Right lobe of liver (tissue), 6 donors: ENCODE results near the gene RBBP5. TPM values are rescaled to one million over a fixed set of nuclear protein-coding genes. Genes with fewer than 3 reads are reported as not detected.
"Not testable (repeated sequence)": the region's sequence is repeated elsewhere in the genome, so short reads cannot be mapped to it uniquely, and the experiment has no call there.

Source experiments
- ATAC-seq, 4 donors: fragments of 200-7000 bp; cut with Tn5 transposase; one replicate each; pipeline ENCODE4 v1.9.1; 2020; ENCODE audit warnings: mild to moderate bottlenecking in 4 of 4, moderate library complexity in 4 of 4
- DNase-seq, 3 donors: peaks; one replicate each; pipeline ENCODE4 v3.0.0-alpha.2; 2020
- H3K27ac ChIP-seq, 3 donors: fragments of 200-600 bp; one replicate each; pipeline ENCODE4 v1.8.0; 2022
- H3K27me3 ChIP-seq, 2 donors: fragments of 200-600 bp; one replicate each; pipeline ENCODE4 v1.8.0; 2022
- H3K36me3 ChIP-seq, 4 donors: fragments of 200-600 bp; sonication (generic) in 1 of 4; one replicate each; pipeline versions ENCODE4 v1.5.1 to v1.8.0; 2017 to 2022; ENCODE audit warnings: control low read depth in 1 of 4
- H3K4me1 ChIP-seq, 4 donors: fragments of 200-600 bp; sonication (generic) in 1 of 4; one replicate each; pipeline versions ENCODE4 v1.5.1 to v1.8.0; 2017 to 2022; ENCODE audit warnings: control low read depth in 1 of 4
- H3K4me3 ChIP-seq, 3 donors: fragments of 200-600 bp; one replicate each; pipeline ENCODE4 v1.8.0; 2022
- H3K9me3 ChIP-seq, 4 donors: fragments of 200-600 bp; sonication (generic) in 1 of 4; one replicate each; pipeline versions ENCODE4 v1.5.1 to v1.8.0; 2017 to 2022; ENCODE audit warnings: control low read depth in 1 of 4
- POLR2A ChIP-seq: fragments of 450-650 bp; IDR thresholded peaks from one replicate; pipeline ENCODE4 v1.6.1; 2017; ENCODE audit warnings: antibody characterized with exemption, mild to moderate bottlenecking
- WGBS: methylation state at CpG from one replicate; pipeline ENCODE4 v1.1.6; 2018; ENCODE audit warnings: low coverage, low lambda C conversion rate; ENCODE audit not compliant: insufficient coverage; ENCODE audit errors: missing lambda C conversion rate; 5-methylcytosine and 5-hydroxymethylcytosine counted together
- intact Hi-C, 2 donors: fragments of 100-400 bp; cut with DNase I; formaldehyde crosslinking; loops; one replicate each; pipeline versions ENCODE4 v1.11.2 to v1.14.1; 2022
- total RNA-seq, 6 experiments: library from RNA; depleted of rRNA in 2 of 6; stranded (reverse); fragments of >200 nt in 2 of 6; fragmentation: NEBNext Ultra II Directional in 3 of 6; extraction: Animal tissue kit (Norgen Biotek cat#: 25700) in 3 of 6; gene quantifications; one replicate each; pipeline versions ENCODE4 v1.1.0 to v1.2.4, GENCODE V29; 2016 to 2023
- TF ChIP-seq, protein P1 (sequence below), 4 donors: fragments of 200-600 bp in 3 of 4; fragments of 450-650 bp in 1 of 4; IDR thresholded peaks; one replicate each; pipeline versions ENCODE4 v1.5.1 to v1.8.0; 2016 to 2022; ENCODE audit warnings: antibody characterized with exemption in 4 of 4, mild to moderate bottlenecking in 2 of 4
- donor health status: DM: no; HTN: yes; CAD: no.
- donor health status: DM: no; HTN: no; CAD: no.
- donor health status: DM: no; HTN: no; CAD: no.
- donor health status: DM: no; HTN: yes; CAD: no.
- donor health status: DM: no; HTN: yes; CAD: no.

RBBP5 gene
- total RNA-seq, 6 experiments from 2014 or later, result 8.7 to 12.3 (median 10.0) TPM

DNA sequence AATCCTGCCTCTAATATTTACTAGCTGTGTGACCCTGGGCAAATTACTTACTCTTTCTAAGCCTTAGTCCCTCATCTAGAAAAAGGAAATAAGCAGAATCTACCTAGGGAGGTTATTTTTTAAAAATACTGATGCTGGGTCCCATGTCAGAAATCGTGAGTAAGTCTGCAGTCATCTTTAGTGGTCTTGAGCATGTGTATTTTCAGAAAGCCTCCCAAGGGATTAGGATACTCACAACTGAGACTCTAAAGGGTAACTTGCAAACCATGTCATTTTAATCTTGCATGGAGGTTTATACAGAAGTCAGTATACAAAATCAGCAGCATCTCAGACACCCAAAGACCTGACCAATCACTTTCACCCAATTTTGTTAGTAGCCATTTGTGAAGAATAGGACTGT is 46.5 kb upstream of the RBBP5 start:
- Histone ChIP-seq H3K9me3 (no peaks in the 10 kb centered on the region), H3K4me3 (no peak overlapping the region), H3K27ac (no peak overlapping the region), H3K27me3 (no peaks in the 10 kb centered on the region), H3K36me3 (peaks cover 0 to 10% (median 3%) of the 10 kb centered on the region in 4 donors), H3K4me1 (no peaks in the 10 kb centered on the region)
- intact Hi-C loops, result no loop called here
- ATAC-seq, result no peak
- WGBS, result 85% methylated on average over 1 of the region's 1 CpG
- no peak for TF ChIP-seq POLR2A
- TF ChIP-seq, protein P1, sequence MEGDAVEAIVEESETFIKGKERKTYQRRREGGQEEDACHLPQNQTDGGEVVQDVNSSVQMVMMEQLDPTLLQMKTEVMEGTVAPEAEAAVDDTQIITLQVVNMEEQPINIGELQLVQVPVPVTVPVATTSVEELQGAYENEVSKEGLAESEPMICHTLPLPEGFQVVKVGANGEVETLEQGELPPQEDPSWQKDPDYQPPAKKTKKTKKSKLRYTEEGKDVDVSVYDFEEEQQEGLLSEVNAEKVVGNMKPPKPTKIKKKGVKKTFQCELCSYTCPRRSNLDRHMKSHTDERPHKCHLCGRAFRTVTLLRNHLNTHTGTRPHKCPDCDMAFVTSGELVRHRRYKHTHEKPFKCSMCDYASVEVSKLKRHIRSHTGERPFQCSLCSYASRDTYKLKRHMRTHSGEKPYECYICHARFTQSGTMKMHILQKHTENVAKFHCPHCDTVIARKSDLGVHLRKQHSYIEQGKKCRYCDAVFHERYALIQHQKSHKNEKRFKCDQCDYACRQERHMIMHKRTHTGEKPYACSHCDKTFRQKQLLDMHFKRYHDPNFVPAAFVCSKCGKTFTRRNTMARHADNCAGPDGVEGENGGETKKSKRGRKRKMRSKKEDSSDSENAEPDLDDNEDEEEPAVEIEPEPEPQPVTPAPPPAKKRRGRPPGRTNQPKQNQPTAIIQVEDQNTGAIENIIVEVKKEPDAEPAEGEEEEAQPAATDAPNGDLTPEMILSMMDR (IDR thresholded peaks at IDR 0.05), result no peak
- no peak for DNase-seq

DNA sequence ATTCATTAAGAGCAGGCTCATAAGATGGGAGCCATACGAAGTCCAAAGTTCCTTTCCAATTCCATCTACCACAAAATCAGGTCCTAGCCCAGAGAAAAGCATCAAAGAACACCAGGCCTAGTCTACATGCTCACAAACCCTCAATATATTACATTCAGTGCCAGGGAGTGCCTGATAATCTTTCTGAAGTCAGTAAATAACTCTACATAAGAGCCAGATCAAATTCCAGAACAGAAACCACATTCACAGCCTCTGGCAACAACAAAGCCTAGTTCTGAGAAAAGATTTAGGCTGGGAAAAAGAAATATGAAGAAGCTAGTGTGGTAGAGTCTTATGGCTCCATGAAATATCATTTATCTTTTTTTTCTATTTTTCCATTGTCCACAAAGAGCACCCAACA is 40.5 kb upstream of the RBBP5 start:
- no peak for TF ChIP-seq POLR2A
- TF ChIP-seq, protein P1 (IDR thresholded peaks at IDR 0.05), result no peak
- no peaks in the 10 kb centered on the region for H3K9me3 ChIP-seq
- no peak overlapping the region for H3K4me3 ChIP-seq
- intact Hi-C loops, result no loop called here
- DNase-seq (no peak), ATAC-seq (no peak)
- peaks cover 0 to 52% (median 20%) of the 10 kb centered on the region in 4 donors for H3K36me3 ChIP-seq
- WGBS, result no CpG with 5 or more reads among the region's 1 CpG
- no peak overlapping the region for H3K27ac ChIP-seq
- H3K27me3 ChIP-seq, result no peaks in the 10 kb centered on the region
- no peaks in the 10 kb centered on the region for H3K4me1 ChIP-seq

- H3K4me1 ChIP-seq, result no peaks in the 10 kb centered on the region
- no peaks in the 10 kb centered on the region for H3K9me3 ChIP-seq
- 93% methylated on average over 4 of the region's 6 CpGs for WGBS
- no peaks in the 10 kb centered on the region for H3K27me3 ChIP-seq
- no peak for DNase-seq
- no peak overlapping the region for H3K4me3 ChIP-seq
- H3K27ac ChIP-seq, result no peak overlapping the region
- intact Hi-C loops, result no loop called here
- TF ChIP-seq POLR2A, result no peak
- TF ChIP-seq, protein P1 (IDR thresholded peaks at IDR 0.05), result no peak
- ATAC-seq, result no peak
- peaks cover 0 to 63% (median 19%) of the 10 kb centered on the region in 4 donors for H3K36me3 ChIP-seq
These were observed 39.3 kb upstream of the RBBP5 start for GRCh38 chr1:205161076-205161475.

DNA sequence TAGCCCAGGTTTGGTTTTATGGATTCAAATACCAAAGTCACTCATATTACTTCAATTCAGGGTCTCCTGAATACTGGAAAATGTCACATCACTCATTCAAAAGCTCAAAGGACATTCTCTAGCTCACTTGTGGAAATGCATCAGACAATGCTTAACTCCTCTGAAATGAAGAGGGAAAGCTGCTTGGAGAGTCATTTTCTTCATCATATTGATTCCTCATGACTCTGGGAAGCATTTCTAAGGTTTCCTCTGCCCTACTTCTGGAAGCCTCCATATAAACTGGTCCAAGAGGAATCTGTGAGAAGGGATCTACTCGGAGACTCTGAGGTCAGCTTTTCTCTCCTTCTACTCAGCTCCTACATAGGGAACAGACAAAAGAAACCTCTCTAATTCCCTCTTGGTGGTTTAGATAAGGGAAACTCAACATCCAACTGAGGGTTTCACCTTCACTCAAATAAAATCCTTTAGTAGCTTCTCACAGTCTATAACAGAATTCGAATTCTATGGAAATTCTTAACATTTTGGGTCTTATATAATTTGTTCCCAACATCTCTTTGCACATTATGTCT is 36.4 kb upstream of the RBBP5 start:
- TF ChIP-seq, protein P1 (IDR thresholded peaks at IDR 0.05), result no peak
- no peak for TF ChIP-seq POLR2A
- DNase-seq, result no peak
- Histone ChIP-seq H3K36me3 (peaks cover 0 to 63% (median 19%) of the 10 kb centered on the region in 4 donors), H3K9me3 (no peaks in the 10 kb centered on the region), H3K27ac (no peak overlapping the region), H3K4me1 (no peaks in the 10 kb centered on the region), H3K27me3 (no peaks in the 10 kb centered on the region), H3K4me3 (no peak overlapping the region)
- no peak for ATAC-seq
- intact Hi-C loops, result no loop called here
- 89% methylated on average over 2 of the region's 2 CpGs for WGBS

GRCh38 chr1:205155665-205156377 is 34.0 kb upstream of the RBBP5 start:
- peaks cover 0 to 39% (median 12%) of the 10 kb centered on the region in 4 donors for H3K36me3 ChIP-seq
- ATAC-seq, H3K4me1 ChIP-seq, H3K4me3 ChIP-seq, H3K27me3 ChIP-seq, H3K9me3 ChIP-seq, intact Hi-C loops, H3K27ac ChIP-seq, DNase-seq: not testable (repeated sequence)
- WGBS, result 43% methylated on average over 2 of the region's 3 CpGs
